ENCODE measurements around the gene SLC4A5. TPM values are rescaled to one million over a fixed set of nuclear protein-coding genes. Genes with fewer than 3 reads are reported as not detected.

SLC4A5 gene
- total RNA-seq, 2 donors from 2014 or later, result 6.2 to 65.9 TPM

GRCh38 chr2:74361327-74361726 is 18.1 kb upstream of the SLC4A5 start:
- no peak overlapping the region for H3K27ac ChIP-seq

GRCh38 chr2:74357627-74358026 is 14.4 kb upstream of the SLC4A5 start:
- Histone ChIP-seq H3K9me3 (no peaks in the 10 kb centered on the region), H3K27me3 (replicated peaks; ENCODE audit: insufficient read depth) (no peaks in the 10 kb centered on the region), H3K27ac (no peak overlapping the region), H3K4me1 (replicated peaks) (no peaks in the 10 kb centered on the region), H3K4me3 (no peak overlapping the region), H3K36me3 (peaks cover 4 to 7% of the 10 kb centered on the region in 2 donors)
- DNase-seq (ENCODE audit: low spot score), result no peak
- intact Hi-C loops (cut with DNase I), result no loop called here
- TF ChIP-seq POLR2AphosphoS5 (IDR thresholded peaks at IDR 0.05), result no peak
- no peak for TF ChIP-seq POLR2A (IDR thresholded peaks at IDR 0.05)
- TF ChIP-seq CTCF (IDR thresholded peaks at IDR 0.05), result no peak

More at GRCh38 chr2:74361327-74361726, 18.1 kb upstream of the SLC4A5 start:
- H3K9me3 ChIP-seq, result no peaks in the 10 kb centered on the region
- no peaks in the 10 kb centered on the region for H3K27me3 ChIP-seq (replicated peaks; ENCODE audit: insufficient read depth)
- H3K36me3 ChIP-seq, result peaks cover 6 to 16% of the 10 kb centered on the region in 2 donors
- TF ChIP-seq CTCF (IDR thresholded peaks at IDR 0.05) (no peak), POLR2A (IDR thresholded peaks at IDR 0.05) (no peak)
- no peak overlapping the region for H3K4me3 ChIP-seq
- H3K4me1 ChIP-seq (replicated peaks), result no peaks in the 10 kb centered on the region
- DNase-seq (ENCODE audit: low spot score), result no peak
- 83% methylated on average over 11 of the region's 11 CpGs for WGBS
- intact Hi-C loops (cut with DNase I), result no loop called here

GRCh38 chr2:74349889-74350288 is 6.7 kb upstream of the SLC4A5 start:
- Histone ChIP-seq H3K9me3 (no peaks in the 10 kb centered on the region), H3K27me3 (replicated peaks; ENCODE audit: insufficient read depth) (no peaks in the 10 kb centered on the region), H3K27ac (no peak overlapping the region), H3K4me1 (replicated peaks) (no peaks in the 10 kb centered on the region), H3K4me3 (no peak overlapping the region), H3K36me3 (no peaks in the 10 kb centered on the region)
- TF ChIP-seq POLR2AphosphoS5 (IDR thresholded peaks at IDR 0.05), result no peak
- no peak for TF ChIP-seq CTCF (IDR thresholded peaks at IDR 0.05)
- TF ChIP-seq POLR2A (IDR thresholded peaks at IDR 0.05), result no peak
- intact Hi-C loops (cut with DNase I), result no loop called here
- WGBS, result 74% methylated on average over 4 of the region's 4 CpGs
- DNase-seq (ENCODE audit: low spot score), result no peak

GRCh38 chr2:74347742-74348141 is 4.5 kb upstream of the SLC4A5 start:
- TF ChIP-seq CTCF (IDR thresholded peaks at IDR 0.05) (no peak), POLR2A (IDR thresholded peaks at IDR 0.05) (no peak), POLR2AphosphoS5 (IDR thresholded peaks at IDR 0.05) (no peak)
- Histone ChIP-seq H3K27me3 (replicated peaks; ENCODE audit: insufficient read depth) (no peaks in the 10 kb centered on the region), H3K4me1 (replicated peaks) (no peaks in the 10 kb centered on the region), H3K9me3 (no peaks in the 10 kb centered on the region), H3K36me3 (no peaks in the 10 kb centered on the region), H3K4me3 (no peak overlapping the region), H3K27ac (no peak overlapping the region)
- 77% methylated on average over 3 of the region's 3 CpGs for WGBS
- no peak for DNase-seq (ENCODE audit: low spot score)
- intact Hi-C loops (cut with DNase I), result no loop called here

GRCh38 chr2:74347303-74347702 is 4.1 kb upstream of the SLC4A5 start:
- Histone ChIP-seq H3K27ac (no peak overlapping the region), H3K4me3 (no peak overlapping the region), H3K9me3 (no peaks in the 10 kb centered on the region), H3K27me3 (replicated peaks; ENCODE audit: insufficient read depth) (no peaks in the 10 kb centered on the region), H3K4me1 (replicated peaks) (no peaks in the 10 kb centered on the region), H3K36me3 (no peaks in the 10 kb centered on the region)
- TF ChIP-seq CTCF (IDR thresholded peaks at IDR 0.05) (no peak), POLR2AphosphoS5 (IDR thresholded peaks at IDR 0.05) (no peak), POLR2A (IDR thresholded peaks at IDR 0.05) (no peak)
- 77% methylated on average over 1 of the region's 1 CpG for WGBS
- intact Hi-C loops (cut with DNase I), result no loop called here
- no peak for DNase-seq (ENCODE audit: low spot score)

All from prostate gland (tissue), 2 donors.